Activated CD4-positive, alpha-beta memory T cell treated with anti-CD3 and anti-CD28 coated beads, Interleukin-2, amount 10 ng/mL, durations not matched to agents 7 days and 5 days (primary cell): Measurements from ENCODE around the gene THEM4. TPM values are rescaled to one million over a fixed set of nuclear protein-coding genes. Genes with fewer than 3 reads are reported as not detected.

Source experiments
- CTCF ChIA-PET: fragments of 350-600 bp; sonication (Branson Sonifier 250); formaldehyde crosslinking; loops from one replicate; lab custom pipeline; 2021; ENCODE audit warnings: antibody characterized with exemption, inconsistent platforms; lab: Charles Lee
- POLR2A ChIA-PET: fragments of 350-600 bp; sonication (Branson Sonifier 250); formaldehyde crosslinking; loops from one replicate; lab custom pipeline; 2021; ENCODE audit warnings: antibody characterized with exemption; lab: Charles Lee
- DNase-seq: peaks from one replicate; pipeline ENCODE4 v3.0.0-alpha.2; 2020
- H3K27ac Mint-ChIP-seq: one replicate; pipeline ENCODE4 v1.8.0; 2021; ENCODE audit warnings: mild to moderate bottlenecking, mixed read lengths
- H3K27me3 Mint-ChIP-seq: one replicate; pipeline ENCODE4 v1.8.0; 2021; ENCODE audit warnings: mixed read lengths
- H3K36me3 Mint-ChIP-seq: one replicate; pipeline ENCODE4 v1.8.0; 2021; ENCODE audit warnings: low read depth, mixed read lengths
- H3K4me1 Mint-ChIP-seq: one replicate; pipeline ENCODE4 v1.8.0; 2021; ENCODE audit warnings: mixed read lengths
- H3K4me3 Mint-ChIP-seq: one replicate; pipeline ENCODE4 v1.8.0; 2021; ENCODE audit warnings: mild to moderate bottlenecking, mixed read lengths
- H3K9me3 Mint-ChIP-seq: one replicate; pipeline ENCODE4 v1.8.0; 2021; ENCODE audit warnings: mixed read lengths
- total RNA-seq, 2 experiments: library from RNA; stranded (reverse); gene quantifications; one replicate each; pipeline ENCODE4 v1.2.3, GENCODE V29; 2021

THEM4 gene
- total RNA-seq, 2 experiments from 2014 or later, result 26.3 to 28.6 TPM

DNA sequence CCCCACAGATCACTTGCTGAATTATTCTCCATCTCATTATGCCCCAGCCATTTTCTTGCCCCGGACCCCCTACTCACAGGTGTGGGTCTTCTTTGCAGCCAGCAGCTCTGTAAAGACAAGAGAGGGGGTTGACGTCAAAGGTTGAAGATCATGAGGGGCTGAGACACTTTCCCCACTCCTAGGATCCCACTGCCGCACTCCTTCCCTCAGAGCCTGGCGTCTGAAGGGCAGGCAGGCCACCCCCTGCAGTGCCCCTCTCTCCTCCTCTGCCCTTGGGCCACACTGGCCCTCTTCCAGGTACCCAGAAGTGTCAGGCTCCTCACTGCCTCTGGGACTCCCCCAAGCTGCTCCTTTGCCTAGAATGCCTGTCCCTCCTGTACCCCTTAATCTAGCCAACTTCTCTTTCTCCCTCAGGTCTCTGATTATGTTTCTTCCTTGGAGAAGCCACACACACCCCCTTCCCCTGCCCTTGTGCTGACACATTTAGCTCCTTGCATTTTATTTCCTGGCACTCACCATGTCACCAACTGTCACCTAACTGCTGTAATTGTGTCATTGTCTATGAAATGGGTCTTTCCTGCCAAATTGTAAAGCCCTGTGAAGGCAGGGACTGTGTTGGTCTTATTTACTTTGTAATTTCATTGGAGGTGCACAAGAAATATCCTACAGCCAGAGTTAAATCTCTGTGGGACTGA lies 79.8 kb downstream of the THEM4 start:
- H3K4me3 Mint-ChIP-seq, result peak overlapping the region; percentile 65
- H3K9me3 Mint-ChIP-seq, result no peaks in the 10 kb centered on the region
- peaks cover 91% of the 10 kb centered on the region for H3K4me1 Mint-ChIP-seq
- ChIA-PET POLR2A (interaction anchor here (1.0 to 6.3 kb wide), 12 partner anchors 8 to 548 kb away, joined by 3 to 48 read pairs (median 6); partner anchors contain the start of genes C2CD4D, MRPL9, PSMB4 and TDRKH), CTCF (interaction anchor here (0.6 to 1.7 kb wide), 9 partner anchors 8 to 173 kb away, joined by 3 to 11 read pairs (median 3); partner anchors contain the start of gene C2CD4D)
- peak; percentile 39 for DNase-seq
- H3K36me3 Mint-ChIP-seq, result no peaks in the 10 kb centered on the region
- peak overlapping the region; percentile 97 for H3K27ac Mint-ChIP-seq
- H3K27me3 Mint-ChIP-seq, result no peaks in the 10 kb centered on the region

DNA sequence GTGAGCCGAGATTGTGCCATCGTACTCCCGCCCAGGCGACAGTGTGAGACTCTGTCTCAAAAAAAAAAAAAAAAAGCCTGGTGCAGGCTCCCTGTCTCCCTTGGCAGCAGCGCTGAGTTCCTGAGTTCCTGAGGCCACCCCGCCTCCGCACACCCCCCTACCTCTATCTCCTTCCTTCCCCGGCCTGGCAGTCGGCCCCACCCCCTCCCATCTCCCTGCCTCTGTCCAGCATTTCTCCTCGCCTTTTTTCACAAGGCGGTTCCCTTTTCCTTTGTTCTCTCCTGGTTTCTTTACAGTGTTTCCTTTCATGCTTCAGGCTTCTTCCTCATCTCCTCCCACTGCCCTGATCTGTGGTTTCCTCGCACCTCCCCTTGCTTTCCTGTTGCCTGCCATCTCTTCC lies 80.4 kb downstream of the THEM4 start:
- Mint-ChIP-seq H3K4me1 (peaks cover 90% of the 10 kb centered on the region), H3K36me3 (no peaks in the 10 kb centered on the region), H3K27me3 (no peaks in the 10 kb centered on the region), H3K4me3 (peak overlapping the region; percentile 65), H3K9me3 (no peaks in the 10 kb centered on the region), H3K27ac (peak overlapping the region; percentile 97)
- CTCF ChIA-PET, result interaction anchor here (0.6 to 3.5 kb wide), 5 partner anchors 8 to 235 kb away, joined by 3 to 21 read pairs (median 3); partner anchors contain the start of gene C2CD4D
- POLR2A ChIA-PET, result interaction anchor here (0.7 to 6.3 kb wide), 8 partner anchors 8 to 430 kb away, joined by 3 to 48 read pairs (median 11); partner anchors contain the start of genes C2CD4D, TDRKH and THEM4
- DNase-seq, result no peak

DNA sequence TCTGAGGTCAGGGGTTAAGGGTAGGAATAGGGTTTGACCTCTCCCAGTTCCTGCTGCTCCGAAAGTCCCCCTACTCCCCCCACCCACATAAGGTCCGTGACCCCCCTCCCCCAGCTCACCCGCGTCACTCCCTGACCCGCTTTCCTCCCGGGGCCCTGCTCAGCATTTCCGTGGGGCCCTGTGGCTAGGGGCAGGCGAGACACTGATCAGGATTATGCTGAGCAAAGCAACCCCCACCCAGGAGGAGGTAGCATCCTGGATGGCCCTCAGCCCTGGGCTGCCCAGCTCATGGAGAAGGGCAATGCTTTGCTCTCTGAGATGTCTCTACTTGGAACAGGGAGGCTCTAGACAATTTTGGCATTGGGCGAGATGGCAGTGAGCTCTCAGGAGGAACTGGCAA lies 81.5 kb downstream of the THEM4 start:
- H3K27ac Mint-ChIP-seq, result peak overlapping the region; percentile 97
- peaks cover under 1% of the 10 kb centered on the region for H3K36me3 Mint-ChIP-seq
- POLR2A ChIA-PET, result interaction anchor here (0.6 to 6.3 kb wide), 7 partner anchors 8 to 208 kb away, joined by 3 to 48 read pairs (median 15); partner anchors contain the start of genes C2CD4D, MRPL9 and TDRKH
- peak overlapping the region; percentile 65 for H3K4me3 Mint-ChIP-seq
- peak; percentile 47 for DNase-seq
- no peaks in the 10 kb centered on the region for H3K9me3 Mint-ChIP-seq
- peaks cover 86% of the 10 kb centered on the region for H3K4me1 Mint-ChIP-seq
- CTCF ChIA-PET, result interaction anchor here (1.0 to 3.5 kb wide), 3 partner anchors 9 to 234 kb away, joined by 3 to 21 read pairs (median 4); no protein-coding TSS in a partner anchor
- no peaks in the 10 kb centered on the region for H3K27me3 Mint-ChIP-seq

DNA sequence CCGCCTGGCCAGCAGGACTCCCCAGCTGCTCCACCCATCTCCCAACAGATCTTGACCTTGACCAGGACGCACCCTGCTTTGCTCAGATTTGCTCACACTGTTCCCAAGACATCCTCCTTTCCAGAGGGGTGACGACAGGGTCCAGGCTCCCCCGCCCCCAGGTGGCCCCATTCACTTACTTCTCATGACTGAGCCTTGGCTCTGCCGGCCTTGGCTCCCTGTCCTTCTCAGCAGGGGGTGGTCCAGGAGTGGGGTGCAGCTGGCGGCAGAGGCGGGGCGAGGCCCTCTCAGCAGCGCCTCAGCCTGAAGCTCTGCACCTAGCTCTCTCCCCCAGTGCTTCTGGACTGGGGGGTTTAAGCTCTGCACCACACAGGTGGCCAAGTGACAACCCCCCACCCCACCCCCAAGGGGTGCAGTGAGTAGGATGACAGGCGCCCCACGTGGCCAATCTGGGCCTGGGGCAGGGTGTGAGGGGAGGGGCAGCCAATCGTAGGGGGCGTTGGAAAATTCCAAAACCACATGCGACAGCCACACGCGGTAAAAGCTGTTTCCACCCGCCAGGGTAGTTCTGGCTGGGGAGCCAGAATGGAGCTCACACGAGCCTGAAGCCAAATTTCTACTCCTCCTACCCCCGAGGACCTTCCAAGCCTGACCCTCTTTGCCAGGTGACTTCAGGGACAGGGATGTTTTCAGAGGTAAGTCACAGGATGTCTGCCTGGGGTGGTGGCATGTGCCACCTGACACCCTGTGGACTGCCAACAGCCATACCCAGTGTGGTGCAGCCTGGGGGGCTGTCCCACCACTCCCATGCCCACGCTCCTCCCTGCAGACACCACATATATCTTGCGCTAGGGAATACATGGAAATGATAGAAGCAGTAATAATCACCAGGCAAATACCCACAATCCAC lies 83.3 kb downstream of the THEM4 start:
- Mint-ChIP-seq H3K27me3 (no peaks in the 10 kb centered on the region), H3K27ac (peak overlapping the region; percentile 97), H3K36me3 (peaks cover 3% of the 10 kb centered on the region), H3K4me1 (peaks cover 85% of the 10 kb centered on the region), H3K9me3 (no peaks in the 10 kb centered on the region), H3K4me3 (peak overlapping the region; percentile 81)
- ChIA-PET POLR2A (interaction anchor here (0.6 to 3.1 kb wide), 5 partner anchors 9 to 211 kb away, joined by 3 to 18 read pairs (median 8); partner anchors contain the start of gene S100A11), CTCF (interaction anchor here (3.5 kb wide), 1 partner anchor 11 kb away, joined by 21 read pairs; no protein-coding TSS in a partner anchor)
- DNase-seq, result peak; percentile 47

DNA sequence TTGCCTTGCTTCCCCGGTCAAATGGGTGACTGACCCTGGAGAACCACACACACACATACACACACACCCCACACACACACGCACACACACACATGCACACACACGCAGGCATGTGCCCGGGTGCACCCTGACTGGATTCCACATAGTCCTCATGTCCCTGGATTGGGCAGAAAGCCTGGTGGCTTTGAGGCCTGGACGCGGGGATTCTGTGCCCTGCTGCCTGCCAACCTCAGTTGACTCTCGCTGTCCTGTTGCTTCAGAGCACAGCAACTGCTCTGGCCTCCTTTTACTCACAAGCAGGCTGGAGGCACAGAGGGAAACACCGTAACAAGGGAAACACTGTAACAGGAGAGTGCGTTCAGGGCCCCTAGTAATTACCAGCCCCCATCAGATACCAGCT lies 84.1 kb downstream of the THEM4 start:
- Mint-ChIP-seq H3K9me3 (no peaks in the 10 kb centered on the region), H3K36me3 (peaks cover 3% of the 10 kb centered on the region), H3K27me3 (no peaks in the 10 kb centered on the region), H3K4me1 (peaks cover 85% of the 10 kb centered on the region), H3K27ac (peak overlapping the region; percentile 97), H3K4me3 (peak overlapping the region; percentile 81)
- ChIA-PET CTCF (interaction anchor here (1.2 to 3.5 kb wide), 3 partner anchors 9 to 35 kb away, joined by 3 to 21 read pairs (median 3); partner anchors contain the start of gene TDRKH), POLR2A (interaction anchor here (0.6 to 3.0 kb wide), 6 partner anchors 9 to 212 kb away, joined by 3 to 17 read pairs (median 6); partner anchors contain the start of genes C2CD4D and S100A11)
- DNase-seq, result no peak

Other genes with a start within 250 kb of the THEM4 start
- gene CELF3, start 192.7 kb downstream of the THEM4 start, total RNA-seq, result not detected
- gene RIIAD1, start 188.0 kb downstream of the THEM4 start, total RNA-seq, result not detected
- gene MRPL9, start 146.0 kb downstream of the THEM4 start, total RNA-seq, result 10 to 100 TPM; 97.9 to 98.9 TPM
- gene TDRKH, start 119.0 kb downstream of the THEM4 start, total RNA-seq, result 10 to 100 TPM; 27.1 to 30.9 TPM
- gene LINGO4, start 104.1 kb downstream of the THEM4 start, total RNA-seq, result 1 to 10 TPM; 1.2 to 1.3 TPM
- 10 to 100 TPM; 25.4 to 25.8 TPM for gene RORC, start 77.7 kb downstream of the THEM4 start, total RNA-seq
- 1 to 10 TPM; 3.0 to 3.7 TPM for gene C2CD4D, start 69.7 kb downstream of the THEM4 start, total RNA-seq
- not detected for gene THEM5, start 55.8 kb downstream of the THEM4 start, total RNA-seq
- 100 to 1,000 TPM; 631 to 641 TPM for gene S100A10, start 84.3 kb upstream of the THEM4 start, total RNA-seq
- 100 to 1,000 TPM; 504 to 539 TPM for gene S100A11, start 127.5 kb upstream of the THEM4 start, total RNA-seq
- not detected for gene TCHHL1, start 179.6 kb upstream of the THEM4 start, total RNA-seq
- under 1 TPM; 0.05 TPM for gene TCHH, start 205.9 kb upstream of the THEM4 start, total RNA-seq
- gene RPTN, start 249.7 kb upstream of the THEM4 start, total RNA-seq, result not detected